B cell (primary cell): ENCODE data around the gene HENMT1. TPM values are rescaled to one million over a fixed set of nuclear protein-coding genes. Genes with fewer than 3 reads are reported as not detected.

ENCODE experiments used
- ATAC-seq: fragments of 200-7000 bp; cut with Tn5 transposase; one replicate; pipeline ENCODE4 v1.10.0; 2021; ENCODE audit warnings: low read depth, mild to moderate bottlenecking, moderate number of reproducible peaks, moderate library complexity
- CTCF ChIA-PET: fragments of 350-600 bp; sonication (Branson Sonifier 250); formaldehyde crosslinking; loops from one replicate; lab custom pipeline; 2021; ENCODE audit warnings: antibody characterized with exemption, inconsistent platforms; lab: Charles Lee
- POLR2A ChIA-PET: fragments of 350-600 bp; sonication (Branson Sonifier 250); formaldehyde crosslinking; loops from one replicate; lab custom pipeline; 2021; ENCODE audit warnings: antibody characterized with exemption; lab: Charles Lee
- DNase-seq: peaks from one replicate; pipeline ENCODE4 v3.0.0; 2013
- H2AFZ ChIP-seq: 2 replicates; pipeline ENCODE4 v1.6.1; 2012; ENCODE audit warnings: mild to moderate bottlenecking, low read depth, low read length; ENCODE audit not compliant: insufficient read depth, poor library complexity, severe bottlenecking
- H3K27ac ChIP-seq, 2 donors: 1 replicate in 1 of 2; 2 replicates in 1 of 2; pipeline ENCODE4 v1.5.1; 2012 to 2013; ENCODE audit warnings: low read length in 2 of 2, mild to moderate bottlenecking in 2 of 2, moderate library complexity in 1 of 2
- H3K27me3 ChIP-seq, 4 experiments: fragments of 200-600 bp in 1 of 4; sonication (generic) in 1 of 4; replicated peaks in 1 of 4; 1 replicate in 2 of 4; 2 replicates in 2 of 4; pipeline versions ENCODE4 v1.6.1 to v1.7.0; 2013 to 2016; ENCODE audit warnings: low read length in 3 of 4, mild to moderate bottlenecking in 2 of 4, mixed read lengths in 1 of 4, moderate library complexity in 1 of 4; ENCODE audit not compliant: insufficient read depth in 4 of 4, control insufficient read depth in 3 of 4; ENCODE audit errors: control extremely low read depth in 1 of 4
- H3K36me3 ChIP-seq, 2 experiments: replicated peaks in 1 of 2; 1 replicate in 1 of 2; 2 replicates in 1 of 2; pipeline versions ENCODE4 v1.6.1 to v1.7.1; 2013; ENCODE audit warnings: low read length in 1 of 2; ENCODE audit not compliant: insufficient read depth in 2 of 2, control insufficient read depth in 1 of 2; ENCODE audit errors: control extremely low read depth in 1 of 2, extremely low read depth in 1 of 2
- H3K4me1 ChIP-seq, 2 donors: fragments of 200-600 bp in 1 of 2; sonication (generic) in 1 of 2; 1 replicate in 1 of 2; 2 replicates in 1 of 2; pipeline versions ENCODE4 v1.5.1 to v1.6.1; 2013 to 2017; ENCODE audit warnings: low read length in 2 of 2; ENCODE audit not compliant: control insufficient read depth in 2 of 2, insufficient read depth in 2 of 2
- H3K4me2 ChIP-seq: replicated peaks from 2 replicates; pipeline ENCODE3; 2012; ENCODE audit warnings: mild to moderate bottlenecking, low read depth, low read length; ENCODE audit not compliant: poor library complexity, severe bottlenecking
- H3K4me3 ChIP-seq, 5 experiments: fragments of 200-600 bp in 1 of 5; sonication (generic) in 1 of 5; 1 replicate in 3 of 5; 2 replicates in 2 of 5; pipeline versions ENCODE4 v1.5.1 to v1.7.0; 2011 to 2016; ENCODE audit warnings: low read length in 4 of 5, mild to moderate bottlenecking in 4 of 5, low read depth in 2 of 5, control low read depth in 1 of 5, moderate library complexity in 1 of 5; ENCODE audit not compliant: insufficient read depth in 1 of 5; ENCODE audit errors: control extremely low read depth in 1 of 5, extremely low read depth in 1 of 5
- H3K79me2 ChIP-seq: fragments of 200-600 bp; sonication (generic); one replicate; pipeline ENCODE4 v1.6.0; 2016; ENCODE audit warnings: low read length; ENCODE audit not compliant: control insufficient read depth, insufficient read depth
- H3K9ac ChIP-seq: fragments of 200-600 bp; sonication (generic); 2 replicates; pipeline ENCODE4 v1.6.1; 2017; ENCODE audit warnings: mild to moderate bottlenecking, low read length, moderate library complexity
- H3K9me3 ChIP-seq, 3 donors: one replicate each; pipeline versions ENCODE4 v1.6.1 to v1.7.1; 2013; ENCODE audit warnings: low read length in 2 of 3; ENCODE audit not compliant: control insufficient read depth in 2 of 3, insufficient read depth in 1 of 3; ENCODE audit errors: control extremely low read depth in 1 of 3
- H4K20me1 ChIP-seq: 2 replicates; pipeline ENCODE4 v1.6.0; 2012; ENCODE audit warnings: mild to moderate bottlenecking, low read length; ENCODE audit not compliant: insufficient read depth, control insufficient read depth, poor library complexity, severe bottlenecking
- H3K27ac Mint-ChIP-seq: one replicate; pipeline ENCODE4 v1.8.0; 2021; ENCODE audit warnings: mixed read lengths
- H3K27me3 Mint-ChIP-seq: one replicate; pipeline ENCODE4 v1.8.0; 2021; ENCODE audit warnings: mixed read lengths
- H3K4me1 Mint-ChIP-seq: one replicate; pipeline ENCODE4 v1.8.0; 2021; ENCODE audit warnings: mixed read lengths
- H3K4me3 Mint-ChIP-seq: one replicate; pipeline ENCODE4 v1.8.0; 2021; ENCODE audit warnings: mixed read lengths
- H3K9me3 Mint-ChIP-seq: one replicate; pipeline ENCODE4 v1.8.0; 2022; ENCODE audit warnings: mixed read lengths; ENCODE audit not compliant: insufficient read depth
- CTCF ChIP-seq: fragments of 200-600 bp; IDR thresholded peaks from one replicate; pipeline ENCODE4 v1.8.0; 2022; ENCODE audit warnings: antibody characterized with exemption, mild to moderate bottlenecking
- EZH2 ChIP-seq: IDR thresholded peaks from 2 replicates; pipeline ENCODE4 v1.6.1; 2012; ENCODE audit warnings: borderline replicate concordance, low read depth, mild to moderate bottlenecking, moderate library complexity, low read length; ENCODE audit not compliant: insufficient read depth, poor library complexity, severe bottlenecking
- WGBS: methylation state at CpG from one replicate; pipeline ENCODE4 v1.1.5; 2013; ENCODE audit warnings: missing lambda C conversion rate; ENCODE audit not compliant: insufficient coverage; 5-methylcytosine and 5-hydroxymethylcytosine counted together
- intact Hi-C: fragments of 100-400 bp; cut with micrococcal nuclease; formaldehyde crosslinking; loops from one replicate; pipeline ENCODE4 v1.10.0; 2022
- polyA plus RNA-seq: library from polyadenylated mRNA; depleted of rRNA; stranded (reverse); fragments of >200 nt; gene quantifications from 2 replicates; pipeline ENCODE4 v1.2.3, GENCODE V29; 2012
- total RNA-seq, 2 donors: library from RNA; stranded (reverse); fragments of 120-200 nt in 1 of 2; gene quantifications; 1 replicate in 1 of 2; 2 replicates in 1 of 2; pipeline versions ENCODE4 v1.2.3 to v1.2.4, GENCODE V29; 2013 to 2022

The HENMT1 gene
- total and polyA plus RNA-seq, 2 donors (not counting 1 experiment from before 2014, with no cell fraction given), result 4.2 to 6.4 TPM

DNA sequence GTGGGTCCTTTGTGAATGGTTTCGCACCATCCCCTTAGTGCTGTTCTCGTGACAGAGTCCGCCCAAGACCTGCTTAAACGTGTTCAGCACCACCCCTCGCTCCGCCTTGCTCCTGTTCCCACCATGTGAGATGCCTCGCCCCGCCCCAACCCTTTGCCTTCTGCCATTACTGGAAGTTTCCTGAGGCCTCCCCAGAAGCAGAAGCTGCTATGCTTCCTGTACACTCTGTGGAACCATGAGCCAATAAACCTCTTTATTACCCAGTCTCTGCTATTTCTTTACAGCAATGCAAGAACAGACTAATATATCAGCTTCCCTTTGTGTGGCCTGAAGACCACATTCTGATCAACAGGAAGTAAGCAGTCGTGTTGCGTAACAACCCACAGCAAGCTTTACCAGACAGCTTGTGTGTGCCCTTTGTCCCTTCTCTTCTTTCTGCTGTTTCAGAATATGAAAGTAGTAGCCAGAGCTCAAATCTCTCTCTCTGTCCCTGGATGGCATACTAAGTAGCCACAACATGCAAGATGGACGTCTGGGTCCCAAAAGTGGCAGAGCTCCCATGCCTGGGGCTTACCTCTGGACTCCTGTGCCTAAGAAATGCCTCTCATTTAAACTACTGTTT is 14.1 kb downstream of the HENMT1 start:
- Histone ChIP-seq H3K4me1 (peaks cover 13 to 19% of the 10 kb centered on the region in 2 donors), H3K4me2 (peak overlapping the region; percentile 24), H3K27ac (peak overlapping the region; percentile 50 to 64), H3K79me2 (no peaks in the 10 kb centered on the region), H3K9me3 (no peaks in the 10 kb centered on the region), H3K27me3 (no peaks in the 10 kb centered on the region), H3K36me3 (peaks cover 3 to 4% of the 10 kb centered on the region in 2 experiments), H3K9ac (no peak overlapping the region), H2AFZ (peak overlapping the region; percentile 46), H4K20me1 (no peaks in the 10 kb centered on the region), H3K4me3 (no peak overlapping the region)
- peaks cover 2% of the 10 kb centered on the region for H3K9me3 Mint-ChIP-seq
- ATAC-seq (peak; percentile 78), DNase-seq (peak; percentile 57)
- H3K4me1 Mint-ChIP-seq, result peaks cover 21% of the 10 kb centered on the region
- H3K27me3 Mint-ChIP-seq, result no peaks in the 10 kb centered on the region
- H3K27ac Mint-ChIP-seq, result peak overlapping the region; percentile 84
- WGBS, result 53% methylated on average over 11 of the region's 11 CpGs
- intact Hi-C loops, result no loop called here
- POLR2A ChIA-PET, result interaction anchor here (0.5 to 1.8 kb wide), 2 partner anchors 14 to 453 kb away, joined by 3 to 10 read pairs; partner anchors contain the start of gene HENMT1
- TF ChIP-seq EZH2, result no peak
- TF ChIP-seq CTCF, result no peak
- CTCF ChIA-PET, result interaction anchor here (1.2 to 5.9 kb wide), 4 partner anchors 85 to 436 kb away, joined by 4 to 121 read pairs (median 8); no protein-coding TSS in a partner anchor
- peak overlapping the region; percentile 32 for H3K4me3 Mint-ChIP-seq

DNA sequence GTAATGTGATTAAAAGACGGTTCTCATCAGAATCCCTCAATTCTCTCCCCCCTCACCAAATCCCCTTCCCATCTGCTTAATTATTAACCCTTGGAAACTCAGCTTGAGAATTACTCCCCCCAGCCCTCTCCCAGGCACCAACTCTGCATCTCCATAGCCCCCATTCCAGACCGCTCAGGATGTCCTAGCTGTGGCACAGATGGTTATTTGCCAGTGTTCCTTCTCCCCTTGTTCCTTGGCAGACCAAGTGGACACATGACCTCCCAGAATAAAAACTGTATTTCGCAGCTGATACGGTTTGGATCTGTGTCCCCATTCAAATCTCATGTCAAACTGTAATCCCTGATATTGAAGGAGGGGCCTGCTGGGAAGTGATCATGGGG is 14.6 kb downstream of the HENMT1 start:
- Histone ChIP-seq H3K27ac (peak overlapping the region; percentile 41 to 64), H3K4me3 (peak overlapping the region in 1 of 5 experiments; percentile 16)

More for the DNA sequence above, 14.6 kb downstream of the HENMT1 start:
- Histone ChIP-seq H3K4me1 (peaks cover 13 to 19% of the 10 kb centered on the region in 2 donors), H2AFZ (peak overlapping the region; percentile 46), H3K79me2 (no peaks in the 10 kb centered on the region), H4K20me1 (no peaks in the 10 kb centered on the region), H3K36me3 (peaks cover 3 to 4% of the 10 kb centered on the region in 2 experiments), H3K9ac (no peak overlapping the region), H3K27me3 (no peaks in the 10 kb centered on the region), H3K4me2 (peak overlapping the region; percentile 24), H3K9me3 (no peaks in the 10 kb centered on the region)
- H3K4me1 Mint-ChIP-seq, result peaks cover 21% of the 10 kb centered on the region
- no peaks in the 10 kb centered on the region for H3K27me3 Mint-ChIP-seq
- DNase-seq (no peak), ATAC-seq (no peak)
- WGBS, result 100% methylated on average over 2 of the region's 4 CpGs
- TF ChIP-seq EZH2 (no peak), CTCF (no peak)
- H3K9me3 Mint-ChIP-seq, result no peaks in the 10 kb centered on the region
- intact Hi-C loops, result no loop called here
- POLR2A ChIA-PET, result interaction anchor here (0.5 to 1.8 kb wide), 2 partner anchors 15 to 454 kb away, joined by 3 to 10 read pairs; partner anchors contain the start of gene HENMT1
- peak overlapping the region; percentile 84 for H3K27ac Mint-ChIP-seq
- H3K4me3 Mint-ChIP-seq, result no peak overlapping the region
- CTCF ChIA-PET, result interaction anchor here (1.2 to 5.9 kb wide), 4 partner anchors 85 to 435 kb away, joined by 4 to 121 read pairs (median 8); no protein-coding TSS in a partner anchor
